ENCODE measurements around the gene MAGI2. TPM values are rescaled to one million over a fixed set of nuclear protein-coding genes. Genes with fewer than 3 reads are reported as not detected.
A peak's percentile ranks its signal among the peaks of the same experiment; 100 is the strongest.

Gene MAGI2
- total RNA-seq, 6 experiments from 2014 or later = 1.2 to 4.0 (median 2.4) TPM

- H3K36me3 ChIP-seq = no peaks in the 10 kb centered on the region
- no peak overlapping the region for H3K27ac ChIP-seq
- 56% methylated on average over 2 of the region's 2 CpGs for WGBS (ENCODE audit: insufficient coverage, low coverage, low lambda C conversion rate, missing lambda C conversion rate)
- DNase-seq = no peak
- ATAC-seq = no peak
- H3K4me3 ChIP-seq = no peak overlapping the region
- intact Hi-C loops (cut with DNase I) = no loop called here
- H3K9me3 ChIP-seq = no peaks in the 10 kb centered on the region
- TF ChIP-seq POLR2A (IDR thresholded peaks at IDR 0.05) = no peak
- no peaks in the 10 kb centered on the region for H3K27me3 ChIP-seq
- no peaks in the 10 kb centered on the region for H3K4me1 ChIP-seq
Measured at GRCh38 chr7:78788464-78788863, 665.0 kb downstream of the MAGI2 start.

GRCh38 chr7:78787854-78788253, 665.6 kb downstream of the MAGI2 start:
- Histone ChIP-seq H3K27ac (no peak overlapping the region), H3K36me3 (no peaks in the 10 kb centered on the region), H3K27me3 (no peaks in the 10 kb centered on the region), H3K4me3 (no peak overlapping the region), H3K9me3 (no peaks in the 10 kb centered on the region), H3K4me1 (no peaks in the 10 kb centered on the region)
- WGBS (ENCODE audit: insufficient coverage, low coverage, low lambda C conversion rate, missing lambda C conversion rate) = 58% methylated on average over 1 of the region's 1 CpG
- DNase-seq = no peak
- TF ChIP-seq POLR2A (IDR thresholded peaks at IDR 0.05) = no peak
- no peak for TF ChIP-seq CTCF (IDR thresholded peaks at IDR 0.05)
- ATAC-seq = no peak
- intact Hi-C loops (cut with DNase I) = no loop called here

GRCh38 chr7:78786055-78786454, 667.4 kb downstream of the MAGI2 start:
- Histone ChIP-seq H3K27ac (no peak overlapping the region), H3K4me1 (no peaks in the 10 kb centered on the region), H3K36me3 (no peaks in the 10 kb centered on the region), H3K9me3 (no peaks in the 10 kb centered on the region), H3K4me3 (no peak overlapping the region), H3K27me3 (no peaks in the 10 kb centered on the region)
- intact Hi-C loops (cut with DNase I) = no loop called here
- DNase-seq (no peak), ATAC-seq (no peak)
- 68% methylated on average over 2 of the region's 2 CpGs for WGBS (ENCODE audit: insufficient coverage, low coverage, low lambda C conversion rate, missing lambda C conversion rate)
- no peak for TF ChIP-seq POLR2A (IDR thresholded peaks at IDR 0.05)
- TF ChIP-seq CTCF (IDR thresholded peaks at IDR 0.05) = no peak

- no peaks in the 10 kb centered on the region for H3K36me3 ChIP-seq
- no peak overlapping the region for H3K4me3 ChIP-seq
- intact Hi-C loops (cut with DNase I) = no loop called here
- H3K4me1 ChIP-seq = no peaks in the 10 kb centered on the region
- WGBS (ENCODE audit: insufficient coverage, low coverage, low lambda C conversion rate, missing lambda C conversion rate) = 64% methylated on average over 9 of the region's 9 CpGs
- DNase-seq = no peak
- H3K27me3 ChIP-seq = no peaks in the 10 kb centered on the region
- H3K9me3 ChIP-seq = no peaks in the 10 kb centered on the region
- no peak overlapping the region for H3K27ac ChIP-seq
- ATAC-seq = no peak
- TF ChIP-seq CTCF (IDR thresholded peaks at IDR 0.05) (no peak), POLR2A (IDR thresholded peaks at IDR 0.05) (no peak)
Measured at GRCh38 chr7:78783179-78783962, 670.1 kb downstream of the MAGI2 start.

- Histone ChIP-seq H3K27me3 (no peaks in the 10 kb centered on the region), H3K36me3 (no peaks in the 10 kb centered on the region), H3K4me3 (peak overlapping the region in 1 of 3 donors; percentile 18), H3K9me3 (no peaks in the 10 kb centered on the region), H3K27ac (no peak overlapping the region), H3K4me1 (no peaks in the 10 kb centered on the region)
- peak in 2 of 4 donors; percentile 23 to 30 for ATAC-seq
- TF ChIP-seq POLR2A (IDR thresholded peaks at IDR 0.05) (no peak), CTCF (IDR thresholded peaks at IDR 0.05) (no peak)
- 39% methylated on average over 4 of the region's 4 CpGs for WGBS (ENCODE audit: insufficient coverage, low coverage, low lambda C conversion rate, missing lambda C conversion rate)
- no peak for DNase-seq
- intact Hi-C loops (cut with DNase I) = no loop called here
Measured at GRCh38 chr7:78780560-78780959, 672.9 kb downstream of the MAGI2 start.
